Right lobe of liver (tissue), 6 donors: ENCODE measurements around the gene H6PD. TPM values are rescaled to one million over a fixed set of nuclear protein-coding genes. Genes with fewer than 3 reads are reported as not detected.

Experiments
- ATAC-seq, 4 donors: fragments of 200-7000 bp; cut with Tn5 transposase; one replicate each; pipeline ENCODE4 v1.9.1; 2020; ENCODE audit warnings: mild to moderate bottlenecking in 4 of 4, moderate library complexity in 4 of 4
- DNase-seq, 3 donors: peaks; one replicate each; pipeline ENCODE4 v3.0.0-alpha.2; 2020
- H3K27ac ChIP-seq, 3 donors: fragments of 200-600 bp; one replicate each; pipeline ENCODE4 v1.8.0; 2022
- H3K27me3 ChIP-seq, 2 donors: fragments of 200-600 bp; one replicate each; pipeline ENCODE4 v1.8.0; 2022
- H3K36me3 ChIP-seq, 4 donors: fragments of 200-600 bp; sonication (generic) in 1 of 4; one replicate each; pipeline versions ENCODE4 v1.5.1 to v1.8.0; 2017 to 2022; ENCODE audit warnings: control low read depth in 1 of 4
- H3K4me1 ChIP-seq, 4 donors: fragments of 200-600 bp; sonication (generic) in 1 of 4; one replicate each; pipeline versions ENCODE4 v1.5.1 to v1.8.0; 2017 to 2022; ENCODE audit warnings: control low read depth in 1 of 4
- H3K4me3 ChIP-seq, 3 donors: fragments of 200-600 bp; one replicate each; pipeline ENCODE4 v1.8.0; 2022
- H3K9me3 ChIP-seq, 4 donors: fragments of 200-600 bp; sonication (generic) in 1 of 4; one replicate each; pipeline versions ENCODE4 v1.5.1 to v1.8.0; 2017 to 2022; ENCODE audit warnings: control low read depth in 1 of 4
- POLR2A ChIP-seq: fragments of 450-650 bp; IDR thresholded peaks from one replicate; pipeline ENCODE4 v1.6.1; 2017; ENCODE audit warnings: antibody characterized with exemption, mild to moderate bottlenecking
- WGBS: methylation state at CpG from one replicate; pipeline ENCODE4 v1.1.6; 2018; ENCODE audit warnings: low coverage, low lambda C conversion rate; ENCODE audit not compliant: insufficient coverage; ENCODE audit errors: missing lambda C conversion rate; 5-methylcytosine and 5-hydroxymethylcytosine counted together
- intact Hi-C, 2 donors: fragments of 100-400 bp; cut with DNase I; formaldehyde crosslinking; loops; one replicate each; pipeline versions ENCODE4 v1.11.2 to v1.14.1; 2022
- total RNA-seq, 6 experiments: library from RNA; depleted of rRNA in 2 of 6; stranded (reverse); fragments of >200 nt in 2 of 6; fragmentation: NEBNext Ultra II Directional in 3 of 6; extraction: Animal tissue kit (Norgen Biotek cat#: 25700) in 3 of 6; gene quantifications; one replicate each; pipeline versions ENCODE4 v1.1.0 to v1.2.4, GENCODE V29; 2016 to 2023
- TF ChIP-seq, protein P1 (sequence below), 4 donors: fragments of 200-600 bp in 3 of 4; fragments of 450-650 bp in 1 of 4; IDR thresholded peaks; one replicate each; pipeline versions ENCODE4 v1.5.1 to v1.8.0; 2016 to 2022; ENCODE audit warnings: antibody characterized with exemption in 4 of 4, mild to moderate bottlenecking in 2 of 4
- donor health status: DM: no; HTN: yes; CAD: no.
- donor health status: DM: no; HTN: no; CAD: no.
- donor health status: DM: no; HTN: no; CAD: no.
- donor health status: DM: no; HTN: yes; CAD: no.
- donor health status: DM: no; HTN: yes; CAD: no.

The H6PD gene
- total RNA-seq, 6 experiments from 2014 or later = 102 to 158 (median 120) TPM

DNA sequence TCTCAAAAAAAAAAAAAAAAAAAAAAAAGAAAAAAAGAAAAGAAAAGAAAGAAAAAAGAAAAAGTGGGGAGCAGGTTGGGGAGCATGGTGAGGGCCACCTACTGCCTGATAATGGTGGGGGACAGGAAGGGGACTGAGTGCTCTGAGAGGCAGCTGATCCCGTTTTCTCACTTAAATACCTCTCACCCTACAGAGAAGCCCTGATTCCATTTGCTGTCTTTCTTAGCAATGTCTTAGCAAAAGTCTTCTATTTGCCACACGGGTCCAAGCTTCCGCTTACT is 692 bp upstream of the H6PD start:
- Histone ChIP-seq H3K9me3 (no peaks in the 10 kb centered on the region), H3K27me3 (no peaks in the 10 kb centered on the region), H3K27ac (peak overlapping the region; percentile 87 to 99 (median 97)), H3K4me1 (peaks cover 0 to 45% (median 22%) of the 10 kb centered on the region in 4 donors), H3K36me3 (no peaks in the 10 kb centered on the region), H3K4me3 (peak overlapping the region; percentile 26 to 54 (median 51))
- intact Hi-C loops = no loop called here
- ATAC-seq (no peak), DNase-seq (no peak)
- no peak for TF ChIP-seq POLR2A
- 5% methylated on average over 3 of the region's 3 CpGs for WGBS

- no peak for ATAC-seq
- DNase-seq = peak in 1 of 3 donors; percentile 57
- Histone ChIP-seq H3K4me1 (peaks cover 0 to 51% (median 24%) of the 10 kb centered on the region in 4 donors), H3K27ac (peak overlapping the region; percentile 95 to 99 (median 96)), H3K9me3 (no peaks in the 10 kb centered on the region), H3K27me3 (no peaks in the 10 kb centered on the region), H3K4me3 (peak overlapping the region; percentile 54 to 66 (median 55)), H3K36me3 (no peaks in the 10 kb centered on the region)
- 0% methylated on average over 7 of the region's 28 CpGs for WGBS
- intact Hi-C loops = no loop called here
- TF ChIP-seq POLR2A = no peak
- TF ChIP-seq, protein P1, sequence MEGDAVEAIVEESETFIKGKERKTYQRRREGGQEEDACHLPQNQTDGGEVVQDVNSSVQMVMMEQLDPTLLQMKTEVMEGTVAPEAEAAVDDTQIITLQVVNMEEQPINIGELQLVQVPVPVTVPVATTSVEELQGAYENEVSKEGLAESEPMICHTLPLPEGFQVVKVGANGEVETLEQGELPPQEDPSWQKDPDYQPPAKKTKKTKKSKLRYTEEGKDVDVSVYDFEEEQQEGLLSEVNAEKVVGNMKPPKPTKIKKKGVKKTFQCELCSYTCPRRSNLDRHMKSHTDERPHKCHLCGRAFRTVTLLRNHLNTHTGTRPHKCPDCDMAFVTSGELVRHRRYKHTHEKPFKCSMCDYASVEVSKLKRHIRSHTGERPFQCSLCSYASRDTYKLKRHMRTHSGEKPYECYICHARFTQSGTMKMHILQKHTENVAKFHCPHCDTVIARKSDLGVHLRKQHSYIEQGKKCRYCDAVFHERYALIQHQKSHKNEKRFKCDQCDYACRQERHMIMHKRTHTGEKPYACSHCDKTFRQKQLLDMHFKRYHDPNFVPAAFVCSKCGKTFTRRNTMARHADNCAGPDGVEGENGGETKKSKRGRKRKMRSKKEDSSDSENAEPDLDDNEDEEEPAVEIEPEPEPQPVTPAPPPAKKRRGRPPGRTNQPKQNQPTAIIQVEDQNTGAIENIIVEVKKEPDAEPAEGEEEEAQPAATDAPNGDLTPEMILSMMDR (IDR thresholded peaks at IDR 0.05) = no peak
Measured at GRCh38 chr1:9235096-9235459, 504 bp downstream of the H6PD start.

DNA sequence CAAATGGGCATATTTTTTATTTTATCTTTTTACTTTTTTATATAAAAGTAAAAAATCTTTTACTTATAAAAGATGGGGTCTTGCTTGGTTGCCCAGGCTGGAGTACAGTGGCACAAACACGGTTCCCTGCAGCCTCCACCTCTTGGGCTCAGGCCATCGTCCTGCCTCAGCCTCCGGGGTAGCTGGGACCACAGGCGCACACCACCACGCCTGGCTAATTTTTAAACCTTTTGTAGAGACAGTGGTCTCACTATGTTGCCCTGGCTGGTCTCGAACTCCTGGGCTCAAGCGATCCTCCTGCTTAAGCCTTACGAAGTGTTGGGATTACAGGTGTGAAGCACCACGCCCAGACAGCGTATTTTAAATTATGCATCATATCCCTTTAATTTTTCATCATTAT is 986 bp downstream of the H6PD start:
- no peak for ATAC-seq
- Histone ChIP-seq H3K36me3 (no peaks in the 10 kb centered on the region), H3K27ac (peak overlapping the region; percentile 95 to 99 (median 96)), H3K27me3 (no peaks in the 10 kb centered on the region), H3K4me3 (peak overlapping the region; percentile 54 to 66 (median 55)), H3K4me1 (peaks cover 0 to 51% (median 24%) of the 10 kb centered on the region in 4 donors), H3K9me3 (no peaks in the 10 kb centered on the region)
- TF ChIP-seq POLR2A = no peak
- TF ChIP-seq, protein P1 (IDR thresholded peaks at IDR 0.05) = no peak
- DNase-seq = no peak
- WGBS = 45% methylated on average over 5 of the region's 10 CpGs
- intact Hi-C loops = no loop called here

DNA sequence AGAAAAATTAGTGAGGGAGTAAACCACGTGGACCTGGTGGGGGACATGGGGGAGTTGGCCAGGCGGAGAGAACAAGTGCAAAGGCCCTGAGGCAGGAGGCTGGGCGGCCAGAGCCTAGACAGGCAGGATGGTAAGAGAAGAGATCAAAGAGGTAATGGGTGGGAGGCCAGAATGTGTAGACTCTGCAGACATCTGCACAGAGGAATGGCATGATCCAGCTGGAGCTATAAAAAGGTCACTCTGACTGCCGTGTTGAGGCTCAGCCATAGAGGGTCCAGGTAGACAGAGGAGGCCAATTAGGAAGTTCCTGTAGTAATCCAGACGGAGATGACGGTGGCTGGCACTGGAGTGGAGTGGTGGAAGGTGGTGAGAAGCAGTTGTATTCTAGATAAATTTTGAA is 3.6 kb downstream of the H6PD start:
- no peaks in the 10 kb centered on the region for H3K36me3 ChIP-seq
- peaks cover 0 to 48% (median 20%) of the 10 kb centered on the region in 4 donors for H3K4me1 ChIP-seq
- peak in 1 of 3 donors; percentile 49 for DNase-seq

GRCh38 chr1:9238550-9238949 is 4.0 kb downstream of the H6PD start:
- ATAC-seq = peak; percentile 15 to 41 (median 26)

More for the DNA sequence above, 3.6 kb downstream of the H6PD start:
- Histone ChIP-seq H3K27ac (peak overlapping the region; percentile 95 to 99 (median 96)), H3K4me3 (peak overlapping the region in 1 of 3 donors; percentile 20), H3K27me3 (no peaks in the 10 kb centered on the region), H3K9me3 (no peaks in the 10 kb centered on the region)
- ATAC-seq = no peak
- intact Hi-C loops = no loop called here
- 44% methylated on average over 6 of the region's 6 CpGs for WGBS
- TF ChIP-seq, protein P1 (IDR thresholded peaks at IDR 0.05) = no peak
- no peak for TF ChIP-seq POLR2A

More at GRCh38 chr1:9238550-9238949, 4.0 kb downstream of the H6PD start:
- H3K4me1 ChIP-seq = peaks cover 0 to 51% (median 21%) of the 10 kb centered on the region in 4 donors
- peak overlapping the region; percentile 95 to 99 (median 96) for H3K27ac ChIP-seq
- H3K27me3 ChIP-seq = no peaks in the 10 kb centered on the region
- peak overlapping the region in 2 of 3 donors; percentile 58 to 63 for H3K4me3 ChIP-seq
- H3K9me3 ChIP-seq = no peaks in the 10 kb centered on the region
- intact Hi-C loops = no loop called here
- no peaks in the 10 kb centered on the region for H3K36me3 ChIP-seq
- TF ChIP-seq POLR2A = peak; percentile 66
- TF ChIP-seq, protein P1 (IDR thresholded peaks at IDR 0.05) = no peak
- no peak for DNase-seq
- 7% methylated on average over 4 of the region's 4 CpGs for WGBS
